Activated CD8-positive, alpha-beta T cell treated with anti-CD3 and anti-CD28 coated beads, Interleukin-2, amount 10 ng/mL, durations not matched to agents 7 days and 5 days (primary cell): ENCODE data around the gene EPSTI1. TPM values are rescaled to one million over a fixed set of nuclear protein-coding genes. Genes with fewer than 3 reads are reported as not detected.

Source experiments
- ATAC-seq: fragments of 150-1000 bp; cut with Tn5 transposase; one replicate; pipeline ENCODE4 v1.10.0; 2021; ENCODE audit warnings: moderate library complexity
- CTCF ChIA-PET: fragments of 350-600 bp; sonication (Branson Sonifier 250); formaldehyde crosslinking; loops from one replicate; lab custom pipeline; 2021; ENCODE audit warnings: antibody characterized with exemption; lab: Charles Lee
- POLR2A ChIA-PET: fragments of 350-600 bp; sonication (Branson Sonifier 250); formaldehyde crosslinking; loops from one replicate; lab custom pipeline; 2021; ENCODE audit warnings: antibody characterized with exemption; lab: Charles Lee
- DNase-seq: peaks from one replicate; pipeline ENCODE4 v3.0.0-alpha.2; 2020
- H3K27ac Mint-ChIP-seq: one replicate; pipeline ENCODE4 v1.8.0; 2021; ENCODE audit warnings: mild to moderate bottlenecking, mixed read lengths
- H3K27me3 Mint-ChIP-seq: one replicate; pipeline ENCODE4 v1.8.0; 2021; ENCODE audit warnings: low read depth, mixed read lengths
- H3K36me3 Mint-ChIP-seq: one replicate; pipeline ENCODE4 v1.8.0; 2021; ENCODE audit warnings: low read depth, mixed read lengths
- H3K4me1 Mint-ChIP-seq: one replicate; pipeline ENCODE4 v1.8.0; 2021; ENCODE audit warnings: low read depth, mixed read lengths
- H3K4me3 Mint-ChIP-seq: one replicate; pipeline ENCODE4 v1.8.0; 2021; ENCODE audit warnings: mild to moderate bottlenecking, mixed read lengths
- H3K9me3 Mint-ChIP-seq: one replicate; pipeline ENCODE4 v1.8.0; 2022; ENCODE audit warnings: mixed read lengths; ENCODE audit not compliant: insufficient read depth
- total RNA-seq, 2 experiments: library from RNA; stranded (reverse); gene quantifications; one replicate each; pipeline ENCODE4 v1.2.3, GENCODE V29; 2021

EPSTI1 gene
- total RNA-seq, 2 experiments from 2014 or later, result 59.0 to 68.1 TPM

GRCh38 chr13:42883771-42884467 lies 108.1 kb downstream of the EPSTI1 start:
- Mint-ChIP-seq H3K27ac (no peak overlapping the region), H3K4me1 (peaks cover 3% of the 10 kb centered on the region), H3K27me3 (peaks cover 16% of the 10 kb centered on the region), H3K9me3 (no peaks in the 10 kb centered on the region), H3K4me3 (no peak overlapping the region), H3K36me3 (peaks cover 34% of the 10 kb centered on the region)
- CTCF ChIA-PET, result interaction anchor here (1.2 kb wide), 1 partner anchor 24 kb away, joined by 3 read pairs; no protein-coding TSS in a partner anchor
- DNase-seq, result no peak
- POLR2A ChIA-PET, result no interaction called here
- no peak for ATAC-seq

GRCh38 chr13:42883142-42883541 lies 108.9 kb downstream of the EPSTI1 start:
- ATAC-seq (no peak), DNase-seq (no peak)
- Mint-ChIP-seq H3K36me3 (peaks cover 26% of the 10 kb centered on the region), H3K27ac (no peak overlapping the region), H3K4me3 (no peak overlapping the region), H3K27me3 (peaks cover 18% of the 10 kb centered on the region), H3K4me1 (peaks cover 3% of the 10 kb centered on the region), H3K9me3 (no peaks in the 10 kb centered on the region)
- ChIA-PET POLR2A (no interaction called here), CTCF (no interaction called here)

GRCh38 chr13:42880056-42880605 lies 111.9 kb downstream of the EPSTI1 start:
- ATAC-seq (no peak), DNase-seq (no peak)
- Mint-ChIP-seq H3K36me3 (peaks cover 5% of the 10 kb centered on the region), H3K9me3 (no peaks in the 10 kb centered on the region), H3K27me3 (peaks cover 25% of the 10 kb centered on the region), H3K4me3 (no peak overlapping the region), H3K27ac (no peak overlapping the region), H3K4me1 (peaks cover 3% of the 10 kb centered on the region)
- ChIA-PET POLR2A (no interaction called here), CTCF (no interaction called here)

- Mint-ChIP-seq H3K4me3 (no peak overlapping the region), H3K27ac (no peak overlapping the region), H3K36me3 (peaks cover 2% of the 10 kb centered on the region), H3K27me3 (peaks cover 27% of the 10 kb centered on the region), H3K9me3 (no peaks in the 10 kb centered on the region), H3K4me1 (peaks cover 3% of the 10 kb centered on the region)
- DNase-seq, result no peak
- ChIA-PET CTCF (no interaction called here), POLR2A (no interaction called here)
- no peak for ATAC-seq
These were observed 113.3 kb downstream of the EPSTI1 start for GRCh38 chr13:42878721-42879120.

GRCh38 chr13:42876887-42877545 lies 115.0 kb downstream of the EPSTI1 start:
- CTCF ChIA-PET, result interaction anchor here (1.8 kb wide), 1 partner anchor 926 kb away, joined by 3 read pairs; no protein-coding TSS in a partner anchor
- no peak for DNase-seq
- no peak overlapping the region for H3K27ac Mint-ChIP-seq
- no peak for ATAC-seq
- H3K27me3 Mint-ChIP-seq, result peaks cover 29% of the 10 kb centered on the region
- no peaks in the 10 kb centered on the region for H3K9me3 Mint-ChIP-seq
- no peaks in the 10 kb centered on the region for H3K4me1 Mint-ChIP-seq
- H3K4me3 Mint-ChIP-seq, result no peak overlapping the region
- H3K36me3 Mint-ChIP-seq, result peaks cover 2% of the 10 kb centered on the region
- POLR2A ChIA-PET, result no interaction called here

- Mint-ChIP-seq H3K4me3 (no peak overlapping the region), H3K27me3 (peaks cover 24% of the 10 kb centered on the region), H3K4me1 (no peaks in the 10 kb centered on the region), H3K9me3 (no peaks in the 10 kb centered on the region), H3K36me3 (peaks cover 2% of the 10 kb centered on the region), H3K27ac (no peak overlapping the region)
- CTCF ChIA-PET, result interaction anchor here (0.7 kb wide), 1 partner anchor 32 kb away, joined by 3 read pairs; no protein-coding TSS in a partner anchor
- ATAC-seq (no peak), DNase-seq (no peak)
- POLR2A ChIA-PET, result no interaction called here
These were observed 115.7 kb downstream of the EPSTI1 start for GRCh38 chr13:42876270-42876714.

- peaks cover 2% of the 10 kb centered on the region for H3K36me3 Mint-ChIP-seq
- DNase-seq, result no peak
- H3K27me3 Mint-ChIP-seq, result peaks cover 23% of the 10 kb centered on the region
- H3K4me1 Mint-ChIP-seq, result no peaks in the 10 kb centered on the region
- H3K4me3 Mint-ChIP-seq, result no peak overlapping the region
- POLR2A ChIA-PET, result no interaction called here
- no peak for ATAC-seq
- H3K9me3 Mint-ChIP-seq, result no peaks in the 10 kb centered on the region
- H3K27ac Mint-ChIP-seq, result no peak overlapping the region
- CTCF ChIA-PET, result interaction anchor here (0.7 kb wide), 1 partner anchor 33 kb away, joined by 3 read pairs; no protein-coding TSS in a partner anchor
These were observed 116.4 kb downstream of the EPSTI1 start for GRCh38 chr13:42875475-42876269.

GRCh38 chr13:42874221-42874620 lies 117.8 kb downstream of the EPSTI1 start:
- H3K27me3 Mint-ChIP-seq, result peaks cover 14% of the 10 kb centered on the region

GRCh38 chr13:42873081-42873480 lies 119.0 kb downstream of the EPSTI1 start:
- Mint-ChIP-seq H3K9me3 (no peaks in the 10 kb centered on the region), H3K4me1 (no peaks in the 10 kb centered on the region), H3K4me3 (no peak overlapping the region), H3K27ac (no peak overlapping the region), H3K36me3 (no peaks in the 10 kb centered on the region), H3K27me3 (peaks cover 12% of the 10 kb centered on the region)
- POLR2A ChIA-PET, result no interaction called here
- ATAC-seq (no peak), DNase-seq (no peak)
- CTCF ChIA-PET, result no interaction called here

More at GRCh38 chr13:42874221-42874620, 117.8 kb downstream of the EPSTI1 start:
- Mint-ChIP-seq H3K4me3 (no peak overlapping the region), H3K36me3 (no peaks in the 10 kb centered on the region), H3K4me1 (no peaks in the 10 kb centered on the region), H3K9me3 (no peaks in the 10 kb centered on the region), H3K27ac (no peak overlapping the region)
- ChIA-PET CTCF (no interaction called here), POLR2A (no interaction called here)
- ATAC-seq, result no peak
- no peak for DNase-seq

GRCh38 chr13:42867232-42867631 lies 124.8 kb downstream of the EPSTI1 start:
- H3K9me3 Mint-ChIP-seq, result no peaks in the 10 kb centered on the region
- no peaks in the 10 kb centered on the region for H3K36me3 Mint-ChIP-seq
- DNase-seq, result no peak
- ChIA-PET CTCF (no interaction called here), POLR2A (no interaction called here)
- H3K27ac Mint-ChIP-seq, result no peak overlapping the region
- H3K27me3 Mint-ChIP-seq, result peaks cover 6% of the 10 kb centered on the region
- H3K4me1 Mint-ChIP-seq, result no peaks in the 10 kb centered on the region
- H3K4me3 Mint-ChIP-seq, result no peak overlapping the region
- ATAC-seq, result no peak

- no peak for ATAC-seq
- CTCF ChIA-PET, result no interaction called here
- peaks cover 9% of the 10 kb centered on the region for H3K27me3 Mint-ChIP-seq
These were observed 126.3 kb downstream of the EPSTI1 start for GRCh38 chr13:42865768-42866102.

More at GRCh38 chr13:42865768-42866102, 126.3 kb downstream of the EPSTI1 start:
- H3K9me3 Mint-ChIP-seq, result no peaks in the 10 kb centered on the region
- no peaks in the 10 kb centered on the region for H3K4me1 Mint-ChIP-seq
- H3K27ac Mint-ChIP-seq, result no peak overlapping the region
- DNase-seq, result no peak
- no peak overlapping the region for H3K4me3 Mint-ChIP-seq
- no peaks in the 10 kb centered on the region for H3K36me3 Mint-ChIP-seq
- POLR2A ChIA-PET, result no interaction called here
